Right renal pelvis (tissue), 4 donors: ENCODE data around the gene ABCG1. TPM values are rescaled to one million over a fixed set of nuclear protein-coding genes. Genes with fewer than 3 reads are reported as not detected.

ENCODE experiments used
- DNase-seq, 4 donors: peaks; one replicate each; pipeline ENCODE4 v3.0.0-alpha.2; 2013; ENCODE audit warnings: low read depth in 4 of 4, low spot score in 3 of 4, missing footprints in 1 of 4
- polyA plus RNA-seq, 4 donors: library from polyadenylated mRNA; unstranded; fragments of 120-200 nt; gene quantifications; one replicate each; pipeline ENCODE4 v1.2.1, GENCODE V29; 2013; ENCODE audit not compliant: insufficient read length in 4 of 4

ABCG1 gene
- polyA plus RNA-seq, 4 donors, result 8.5 to 11.5 (median 10.3) TPM

DNA sequence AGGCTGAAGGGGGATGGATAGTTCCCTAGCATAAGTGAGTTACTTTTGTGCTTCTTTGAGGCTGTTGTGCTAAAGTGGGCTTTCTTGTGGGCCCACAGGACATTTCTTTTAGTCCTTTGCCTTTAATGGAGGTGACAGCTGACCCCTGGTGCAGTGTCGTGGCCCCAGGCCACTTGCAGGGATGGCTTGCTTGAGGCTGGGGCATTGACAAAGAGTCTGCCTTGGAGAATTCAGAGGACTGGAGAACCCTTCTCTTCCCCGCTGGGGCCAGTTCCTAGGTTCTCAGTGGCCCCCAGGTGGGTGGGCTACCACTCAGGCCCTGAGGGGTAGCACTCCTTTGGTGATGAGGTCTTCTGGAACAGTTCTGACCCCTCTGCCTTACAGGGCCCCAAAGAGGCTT is 12.8 kb downstream of the ABCG1 start:
- DNase-seq, result no peak

DNA sequence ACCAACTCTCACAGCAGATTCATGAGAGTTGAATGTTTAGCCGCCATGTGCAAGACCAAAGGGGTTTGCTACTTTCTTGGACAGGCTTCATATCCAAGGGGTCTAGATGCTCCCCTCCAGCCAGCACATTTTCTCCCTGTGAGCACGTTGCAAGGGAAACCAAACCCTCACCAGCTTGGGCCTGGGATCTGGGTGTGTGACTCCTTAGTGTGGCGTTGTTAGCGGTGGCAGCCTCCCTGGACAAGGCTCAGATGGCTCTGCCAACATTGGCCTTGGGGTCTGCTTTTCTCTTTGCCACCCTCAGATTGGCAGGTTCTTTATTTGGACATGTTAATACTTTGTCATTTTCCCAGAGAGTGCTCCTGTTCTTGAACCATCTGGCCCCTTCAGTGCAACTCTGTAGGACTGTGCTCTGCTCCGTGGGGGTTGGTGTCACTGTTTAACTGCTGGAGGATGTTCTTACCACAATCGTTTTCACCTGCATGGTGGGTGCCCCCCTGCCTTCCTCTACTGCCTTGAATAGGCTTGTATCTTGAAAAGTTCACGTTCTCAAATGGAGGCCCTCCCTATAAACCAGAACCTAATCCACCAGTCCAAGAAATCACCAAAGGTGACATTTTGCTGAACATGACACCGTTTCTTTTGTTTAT is 13.4 kb downstream of the ABCG1 start:
- no peak for DNase-seq

DNA sequence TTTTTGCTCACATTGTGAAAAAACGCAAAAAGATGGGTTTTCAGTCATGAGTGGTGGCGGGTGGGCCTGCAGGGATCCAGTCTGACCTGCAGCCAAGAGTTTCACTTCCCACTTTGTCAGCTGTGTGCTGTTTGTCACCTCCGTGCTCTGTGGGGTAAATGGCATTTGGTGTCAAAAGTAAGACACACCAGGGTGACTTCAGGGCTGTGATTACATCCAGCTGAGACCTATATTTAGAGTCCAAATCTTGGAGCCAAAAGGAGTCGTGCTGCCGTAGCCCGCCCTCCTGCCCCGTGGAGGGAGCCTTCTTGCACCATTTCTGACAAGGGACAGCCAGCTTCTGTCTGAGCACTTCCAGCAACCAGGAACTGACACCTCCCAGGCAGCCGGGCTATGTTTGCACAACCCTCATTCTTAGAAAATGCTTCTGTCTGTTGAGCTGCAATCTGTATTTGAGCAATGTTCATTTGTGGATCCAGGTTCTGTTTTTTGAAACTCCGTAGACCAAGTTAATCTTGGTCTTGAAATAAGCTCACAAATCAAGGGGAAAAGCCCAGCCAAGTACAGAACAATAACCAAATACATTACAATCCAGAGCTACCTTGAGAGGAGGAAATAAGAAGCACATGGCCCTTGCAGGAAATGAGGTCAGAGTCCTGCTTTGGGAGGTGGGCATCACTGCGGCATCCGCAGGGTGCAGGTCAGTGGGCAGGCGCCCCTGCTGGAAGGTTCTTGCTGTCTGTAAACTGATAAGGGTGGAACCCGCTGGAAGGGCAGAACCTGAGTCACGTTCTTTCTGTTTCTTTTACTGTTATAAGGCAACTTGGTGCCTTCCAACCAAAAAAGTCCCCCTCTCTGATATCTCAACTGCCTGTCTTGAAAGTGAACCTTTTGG is 14.4 kb downstream of the ABCG1 start:
- DNase-seq, result no peak

DNA sequence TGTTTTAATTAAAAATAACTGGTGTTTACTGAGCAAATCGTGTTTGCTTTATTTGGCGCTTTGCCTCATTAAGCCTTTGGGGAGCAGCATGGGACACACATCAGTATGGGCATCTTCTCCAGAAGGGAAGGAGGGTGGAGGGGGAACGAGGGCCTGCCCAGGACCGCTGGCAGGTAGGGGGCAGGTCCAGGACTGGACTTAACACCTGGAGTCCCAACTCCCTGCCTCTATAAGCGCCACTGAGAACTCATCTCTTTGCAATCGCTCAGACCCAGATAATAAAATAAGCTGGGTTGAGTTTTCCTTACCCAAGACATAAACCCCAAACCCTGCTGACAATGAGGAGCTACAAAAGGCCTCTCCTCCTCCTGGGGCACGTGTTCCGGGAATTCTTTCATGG is 15.1 kb downstream of the ABCG1 start:
- no peak for DNase-seq

DNA sequence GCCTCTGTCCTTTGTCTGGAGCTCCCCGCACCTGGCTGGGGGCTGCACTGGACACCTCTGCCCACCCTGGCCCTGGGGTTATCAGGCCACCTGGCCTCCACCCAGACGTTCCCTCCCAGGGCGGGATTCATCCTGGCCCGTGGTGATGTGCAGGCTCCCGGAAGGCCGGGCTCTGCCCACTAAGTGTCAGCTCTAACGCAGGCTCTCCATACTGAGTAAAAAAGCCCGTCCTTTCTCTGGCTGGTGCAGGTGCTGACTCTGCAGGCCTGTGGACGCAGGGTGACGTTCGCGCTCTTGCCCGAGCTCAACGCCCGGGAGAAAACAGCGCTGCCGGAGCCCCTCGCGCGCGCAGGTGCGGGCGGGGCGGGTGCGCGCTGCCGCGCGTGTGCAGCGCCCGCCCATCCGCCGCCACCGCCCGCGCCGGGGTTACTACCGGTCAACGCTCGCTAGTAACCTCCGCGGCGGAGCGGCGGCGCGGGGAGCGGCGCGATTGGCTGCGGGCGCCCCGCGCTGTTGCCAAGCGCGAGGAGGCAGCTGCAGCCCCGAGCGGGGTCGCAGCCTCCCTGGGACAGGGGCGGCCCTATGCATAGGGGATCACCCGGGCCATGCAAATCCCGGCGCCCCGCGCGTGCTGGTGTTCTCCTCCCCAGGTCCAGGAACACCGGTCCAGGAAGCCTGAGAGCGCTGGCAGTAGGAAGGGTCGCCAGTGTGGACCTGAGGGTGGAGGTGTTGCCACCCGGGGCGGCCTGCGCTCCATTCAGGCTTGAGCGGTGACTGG is 15.7 kb downstream of the ABCG1 start:
- DNase-seq, result no peak

DNA sequence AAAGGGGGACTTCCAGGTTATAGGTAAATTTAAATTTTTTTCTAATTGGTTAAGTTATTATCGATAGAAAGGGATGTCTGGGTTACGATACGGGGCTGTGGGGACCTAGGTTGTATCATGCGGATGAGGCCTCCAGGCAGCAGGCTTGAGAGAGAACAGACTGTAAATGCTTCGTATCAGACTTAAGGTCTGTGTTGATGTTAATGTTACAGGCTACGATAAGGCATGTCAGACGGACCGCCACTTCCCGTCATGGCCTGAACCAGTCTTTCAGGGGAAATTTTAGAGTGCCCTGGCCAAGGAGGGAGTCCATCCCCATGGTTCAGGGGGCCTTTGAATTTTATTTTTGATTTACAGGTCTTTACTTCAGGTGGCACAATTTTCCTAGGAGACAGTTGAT is 16.7 kb downstream of the ABCG1 start:
- DNase-seq, result no peak

DNA sequence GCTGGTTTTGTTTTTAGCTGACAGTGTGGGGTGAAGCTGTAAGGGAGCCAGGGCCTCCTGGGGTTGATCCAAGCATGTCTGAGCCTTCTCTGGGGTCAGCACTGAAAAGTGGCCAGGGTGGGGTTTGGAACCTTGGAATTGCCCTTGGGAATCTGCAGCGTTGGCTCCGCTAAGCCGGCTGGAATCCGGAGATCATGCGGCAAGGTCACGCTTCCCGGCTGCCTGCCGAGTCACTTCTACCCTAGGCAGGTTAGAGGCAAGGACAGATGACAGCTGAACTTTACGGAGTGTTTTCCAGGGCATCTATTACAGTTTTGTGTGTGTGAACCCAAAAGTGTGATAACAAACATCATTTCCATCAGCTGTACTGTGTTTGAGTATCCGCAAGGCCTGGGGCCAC is 17.1 kb downstream of the ABCG1 start:
- no peak for DNase-seq

DNA sequence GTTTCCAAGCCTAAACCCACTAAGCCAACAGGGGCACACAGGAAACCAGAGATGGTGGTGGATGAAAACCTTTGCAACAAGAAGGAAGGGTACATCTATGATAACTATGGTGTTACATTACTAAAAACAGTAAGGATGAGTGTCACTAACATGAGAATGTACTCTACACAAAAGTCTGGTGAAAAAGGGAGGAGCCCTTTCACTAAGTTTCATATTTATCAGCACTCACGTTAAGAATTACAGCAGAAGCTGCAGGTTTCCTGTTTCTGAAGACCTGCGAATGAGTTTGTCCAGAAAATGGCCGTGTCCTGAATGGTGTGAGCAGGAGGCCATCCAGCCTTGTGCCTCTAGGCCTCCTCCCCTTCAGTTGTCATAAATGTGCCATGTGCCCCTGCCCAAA is 17.8 kb downstream of the ABCG1 start:
- no peak for DNase-seq

DNA sequence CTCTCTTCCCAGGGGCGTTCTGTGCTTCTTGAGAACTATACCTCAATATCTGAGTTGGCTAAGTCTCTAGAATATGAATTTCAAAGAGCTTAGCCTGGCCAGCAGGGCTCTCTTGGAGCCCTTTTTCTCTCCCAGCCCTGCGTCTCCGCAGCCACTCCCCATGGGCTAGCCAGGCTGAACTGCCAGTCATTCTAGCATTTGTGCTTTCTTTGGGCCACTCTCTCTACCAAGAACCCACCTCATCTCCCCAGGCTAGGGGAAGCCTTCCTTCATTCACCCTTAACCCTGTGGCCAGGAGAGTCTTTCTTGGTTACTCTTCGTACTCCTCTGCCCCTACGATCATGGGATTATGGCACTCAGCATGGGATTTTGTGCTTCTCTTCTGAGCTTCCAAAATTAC is 18.2 kb downstream of the ABCG1 start:
- DNase-seq, result no peak

DNA sequence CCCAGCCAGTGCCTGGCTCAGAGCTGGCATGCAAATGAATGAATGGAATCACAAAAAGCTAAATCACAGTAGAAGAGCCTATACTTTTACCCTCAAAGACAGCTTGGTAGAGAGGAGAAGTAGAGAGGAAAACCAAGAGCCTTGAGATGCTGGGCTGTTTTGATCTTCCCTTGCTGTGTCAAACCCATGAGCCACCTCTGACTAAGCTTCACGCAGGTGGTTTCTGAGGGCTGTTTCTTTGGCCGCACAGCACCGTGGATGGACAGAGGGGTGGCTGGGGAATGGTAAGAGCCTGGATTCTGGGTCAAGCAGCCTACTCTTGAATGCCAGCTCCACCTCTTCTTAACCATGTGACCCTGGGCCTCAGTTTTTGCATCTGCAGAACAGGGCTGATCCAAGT is 18.6 kb downstream of the ABCG1 start:
- no peak for DNase-seq

DNA sequence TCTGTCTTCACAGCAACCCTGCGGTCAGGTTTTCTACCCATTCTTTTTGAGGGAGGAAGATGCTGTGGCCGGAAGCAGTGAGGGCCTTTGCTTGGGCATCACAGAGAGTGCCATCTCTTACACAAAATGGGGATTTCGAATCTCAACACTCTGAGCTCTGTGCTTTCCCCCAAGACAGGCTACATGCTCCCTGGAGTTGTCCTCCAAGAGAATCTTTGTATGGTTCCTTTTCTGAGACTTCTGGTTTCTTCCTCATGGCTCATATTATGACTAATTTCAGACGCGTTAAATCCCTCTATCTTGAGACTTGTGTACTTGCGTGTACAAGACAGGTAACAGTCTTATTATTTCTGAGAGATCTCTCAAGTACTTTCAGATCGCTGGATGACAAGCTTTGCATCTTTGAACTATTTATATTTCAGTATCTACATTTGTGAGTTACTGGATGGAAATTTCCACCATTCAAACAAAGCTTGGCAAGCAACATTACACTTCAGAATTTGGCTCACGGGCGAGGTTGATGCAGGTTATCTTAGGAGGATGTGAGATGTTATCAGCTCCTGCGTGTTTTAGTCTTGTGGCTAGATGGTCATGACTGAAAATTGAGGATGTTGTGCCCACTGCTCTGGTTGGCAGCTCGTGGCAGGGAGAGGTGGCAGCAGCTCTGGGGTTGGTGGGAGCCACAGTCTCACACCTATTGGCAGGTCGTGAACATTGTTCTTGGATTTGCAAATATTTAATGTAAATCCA is 19.4 kb downstream of the ABCG1 start:
- no peak for DNase-seq

DNA sequence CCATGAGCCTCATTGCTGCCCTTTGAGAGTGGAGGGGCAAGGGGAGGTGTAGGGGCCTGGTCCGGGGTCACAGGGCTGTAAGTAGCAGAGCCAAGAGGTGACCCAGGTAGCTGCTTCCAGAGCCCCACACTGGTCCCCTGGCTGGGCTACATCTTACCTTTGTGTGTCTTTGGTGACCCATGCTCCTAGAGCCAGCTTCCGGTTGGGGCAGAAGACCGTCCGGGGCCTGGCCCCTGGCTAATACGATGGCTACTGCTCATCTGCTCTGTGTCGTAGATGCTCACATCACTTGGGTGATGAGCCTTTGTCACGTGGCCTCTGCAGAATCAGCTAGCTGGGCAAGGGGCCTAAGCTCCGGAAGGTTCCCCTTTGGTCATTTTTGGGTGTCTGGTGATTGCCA is 20.6 kb downstream of the ABCG1 start:
- DNase-seq, result no peak

DNA sequence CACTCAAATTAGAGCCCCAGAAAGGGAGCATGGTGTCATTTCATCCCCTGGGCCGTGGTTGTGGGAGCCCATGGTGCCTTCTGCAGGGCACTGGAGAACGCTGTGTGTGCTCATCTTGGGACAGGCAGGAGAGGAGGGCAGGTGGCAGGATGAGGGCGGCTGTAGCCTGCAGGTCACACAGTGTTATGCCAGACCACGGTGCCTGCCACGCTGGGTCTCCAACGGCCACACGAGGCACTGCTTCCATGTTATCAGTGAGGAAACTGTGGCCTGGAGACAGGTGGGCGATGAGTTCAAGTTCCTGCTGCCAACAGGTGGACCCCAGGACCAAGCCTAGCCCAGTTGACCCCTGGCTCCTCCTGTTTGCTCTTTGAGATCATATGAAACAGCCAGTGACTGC is 21.0 kb downstream of the ABCG1 start:
- DNase-seq, result no peak

DNA sequence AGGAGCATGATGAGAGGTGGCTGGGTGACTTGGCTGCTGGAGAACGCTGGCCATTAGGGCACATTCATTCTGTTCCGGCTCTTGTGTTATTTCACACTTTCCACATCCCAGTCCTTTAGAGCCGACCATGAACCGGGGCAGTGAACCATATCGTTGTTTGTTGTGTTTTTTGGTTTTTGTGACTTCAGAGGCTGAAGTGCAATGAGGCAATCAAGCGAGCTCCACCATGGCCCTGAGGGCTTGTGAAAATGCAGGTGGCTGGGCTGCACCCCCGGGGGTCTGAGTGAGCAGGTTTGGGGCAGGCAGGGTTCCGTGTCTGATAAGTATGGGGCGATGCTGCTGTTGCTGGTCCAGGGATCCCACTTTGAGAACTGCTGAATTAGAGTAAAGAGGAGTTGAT is 23.7 kb downstream of the ABCG1 start:
- no peak for DNase-seq

DNA sequence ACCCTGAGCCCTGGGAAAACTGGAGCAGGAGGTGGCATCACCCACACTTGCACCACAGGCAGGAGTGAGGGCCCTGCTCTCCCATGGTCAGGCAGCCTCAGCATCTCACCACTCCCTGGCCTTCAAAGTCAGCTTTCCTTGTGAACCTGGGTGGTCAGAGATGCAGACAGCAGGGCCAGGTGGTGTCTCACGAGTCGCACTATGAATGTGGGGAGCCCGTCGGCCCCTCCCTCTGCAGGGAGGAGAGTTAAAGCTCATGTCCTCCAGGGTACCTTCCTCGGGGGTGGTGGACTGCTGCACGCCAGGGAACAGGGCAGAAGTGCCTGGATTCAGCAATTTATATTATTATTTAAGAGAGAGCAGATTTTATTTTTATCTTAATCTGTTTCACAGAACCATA is 24.1 kb downstream of the ABCG1 start:
- DNase-seq, result no peak

DNA sequence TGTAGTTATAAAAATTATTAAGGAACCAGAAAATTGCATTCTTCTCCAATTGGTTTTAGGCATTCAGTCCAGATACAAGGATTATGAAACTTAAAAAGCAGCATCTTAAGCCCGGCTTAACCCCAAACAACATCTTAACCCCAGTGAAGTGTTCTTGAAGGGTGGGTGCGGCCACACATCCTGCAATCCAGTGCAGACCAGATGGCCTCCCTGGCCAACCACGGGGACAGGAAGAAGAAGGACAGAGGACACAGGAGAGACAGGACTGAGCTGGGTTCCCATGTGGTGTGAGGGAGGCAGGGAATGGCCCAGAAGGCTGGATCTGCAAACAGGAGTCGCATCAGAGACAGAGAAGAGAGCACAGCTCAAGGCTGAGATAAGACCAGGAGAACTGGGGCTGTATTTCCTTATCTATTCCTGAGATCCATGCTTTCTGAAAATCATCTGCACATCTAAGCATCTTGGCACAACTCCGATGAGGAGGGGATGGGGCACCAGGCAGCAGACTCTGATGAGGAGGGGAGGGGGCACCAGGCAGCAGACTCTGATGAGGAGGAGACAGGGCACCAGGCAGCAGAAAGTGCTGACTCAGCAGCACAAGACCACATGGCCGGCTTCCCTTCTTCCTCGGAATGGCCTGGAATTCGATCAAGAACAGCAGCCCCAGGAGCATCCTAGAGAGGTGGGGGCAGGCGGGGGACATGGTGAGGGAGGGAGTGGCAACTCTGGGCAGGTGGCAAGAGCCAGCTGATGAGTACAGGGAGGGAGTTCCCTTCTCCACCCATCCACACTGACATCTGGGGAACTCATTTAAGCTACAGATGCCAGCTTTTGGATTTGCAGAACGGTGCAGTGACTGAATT is 26.6 kb downstream of the ABCG1 start:
- DNase-seq, result no peak

DNA sequence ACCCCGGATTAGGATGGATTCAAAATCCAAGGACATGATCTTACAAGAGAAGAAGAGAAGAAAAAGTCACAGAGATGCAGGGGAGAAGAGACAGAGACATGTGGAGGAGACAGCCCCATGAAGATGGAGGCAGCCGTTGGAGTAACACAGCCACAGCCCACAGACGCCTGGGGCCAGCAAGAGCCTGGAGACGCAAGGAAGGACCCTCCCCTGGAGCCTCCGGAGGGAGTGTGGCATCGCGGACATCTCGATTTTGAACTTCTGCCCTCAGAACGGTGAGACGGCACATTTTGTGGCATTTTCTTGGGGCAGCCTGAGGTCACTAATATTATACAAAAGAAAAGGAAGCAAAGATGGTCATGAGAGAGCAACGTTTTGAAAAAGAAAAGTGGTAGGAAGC is 28.8 kb downstream of the ABCG1 start:
- DNase-seq, result no peak

DNA sequence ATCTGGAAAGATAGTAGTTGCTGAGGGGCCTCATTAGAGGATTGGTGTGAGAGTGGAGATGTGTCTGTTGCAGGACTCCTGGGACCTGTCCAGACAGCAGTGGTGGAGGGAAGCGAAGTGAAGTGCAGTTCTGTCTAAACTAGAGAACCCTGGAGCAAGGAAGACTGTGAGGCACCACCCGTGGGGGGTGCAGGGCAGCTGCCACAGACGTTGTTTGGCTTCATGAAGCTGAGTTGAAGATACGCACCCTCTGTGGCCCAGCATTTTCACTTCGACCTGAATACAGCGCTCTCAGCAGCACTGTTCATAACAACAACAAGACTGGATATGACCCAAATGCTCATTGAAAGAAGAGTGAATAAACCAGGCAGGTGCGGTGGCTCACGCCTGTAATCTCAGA is 29.3 kb downstream of the ABCG1 start:
- no peak for DNase-seq

DNA sequence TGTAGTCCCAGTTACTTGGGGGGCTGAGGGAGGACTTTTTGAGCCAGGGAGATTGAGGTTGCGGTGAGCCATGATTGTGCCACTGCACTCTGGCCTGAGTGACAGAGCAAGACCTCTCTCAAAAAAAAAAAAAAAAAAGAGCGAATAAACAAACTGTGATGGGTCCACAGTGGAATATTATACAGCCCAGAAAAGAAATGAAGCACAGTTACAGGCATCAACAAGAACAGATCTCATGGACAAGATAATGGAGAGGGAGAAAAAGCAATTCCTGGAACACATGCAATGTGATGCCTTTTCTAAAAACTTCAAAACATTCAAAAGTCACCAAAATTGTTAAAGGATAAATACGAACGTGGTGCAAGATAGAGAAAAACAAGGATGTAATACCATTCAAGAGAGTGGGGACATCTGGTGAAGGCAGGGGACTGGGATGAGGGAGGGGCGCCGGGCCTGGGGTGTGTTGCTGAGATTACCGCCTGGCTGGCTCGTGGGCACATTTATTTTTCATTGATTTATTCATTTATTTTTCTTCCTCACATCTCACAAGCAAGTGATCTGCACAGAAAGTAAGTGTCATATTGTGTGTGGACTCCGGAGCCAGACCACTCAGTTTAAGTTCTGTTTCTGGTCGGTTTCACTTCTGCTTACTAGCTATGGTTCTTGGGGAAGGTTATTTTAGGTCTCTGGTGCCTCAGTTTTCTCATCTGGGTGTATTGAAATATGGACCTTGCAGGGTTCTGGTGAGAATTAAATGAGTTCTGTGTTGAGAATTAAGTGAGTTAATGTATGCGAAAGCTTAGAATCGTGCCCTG is 30.1 kb downstream of the ABCG1 start:
- no peak for DNase-seq
